8988T (cell line): ENCODE results near the gene SLC16A4.
A peak's percentile ranks its signal among the peaks of the same experiment; 100 is the strongest.
"Not testable (repeated sequence)": the region's sequence is repeated elsewhere in the genome, so short reads cannot be mapped to it uniquely, and the experiment has no call there.

Experiments used
- DNase-seq: peaks from one replicate; pipeline ENCODE4 v3.0.0; 2011

SLC16A4 gene

GRCh38 chr1:110407260-110408210 lies 16.7 kb upstream of the SLC16A4 start, which contains the start of gene LAMTOR5:
LAMTOR5 (minus strand) TSS chr1:110407694; CDS start chr1:110407620, 74 bp downstream.
- peak; percentile 45 for DNase-seq

DNA sequence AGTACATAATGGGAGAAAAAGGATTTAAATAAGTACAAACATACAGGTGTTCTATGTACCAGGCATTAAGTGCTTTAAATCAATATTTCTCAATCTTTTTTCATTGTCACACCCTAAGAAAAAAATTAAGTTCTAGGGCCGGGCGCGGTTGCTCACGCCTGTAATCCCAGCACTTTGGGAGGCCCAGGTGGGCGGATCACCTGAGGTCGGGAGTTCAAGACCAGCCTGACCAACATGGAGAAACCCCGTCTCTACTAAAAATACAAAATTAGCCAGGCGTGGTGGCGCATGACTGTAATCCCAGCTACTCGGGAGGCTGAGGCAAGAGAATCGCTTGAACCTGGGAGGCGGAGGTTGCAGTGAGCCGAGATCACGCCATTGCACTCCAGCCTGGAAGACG lies 15.6 kb upstream of the SLC16A4 start:
- DNase-seq, result not testable (repeated sequence)

GRCh38 chr1:110404401-110404800 lies 13.6 kb upstream of the SLC16A4 start:
- no peak for DNase-seq

GRCh38 chr1:110403805-110404204 lies 13.0 kb upstream of the SLC16A4 start:
- no peak for DNase-seq

GRCh38 chr1:110396259-110396958 lies 5.6 kb upstream of the SLC16A4 start:
- not testable (repeated sequence) for DNase-seq

- no peak for DNase-seq
Observed at GRCh38 chr1:110394493-110394820, 3.6 kb upstream of the SLC16A4 start.

GRCh38 chr1:110393691-110394492 lies 3.1 kb upstream of the SLC16A4 start:
- no peak for DNase-seq

DNA sequence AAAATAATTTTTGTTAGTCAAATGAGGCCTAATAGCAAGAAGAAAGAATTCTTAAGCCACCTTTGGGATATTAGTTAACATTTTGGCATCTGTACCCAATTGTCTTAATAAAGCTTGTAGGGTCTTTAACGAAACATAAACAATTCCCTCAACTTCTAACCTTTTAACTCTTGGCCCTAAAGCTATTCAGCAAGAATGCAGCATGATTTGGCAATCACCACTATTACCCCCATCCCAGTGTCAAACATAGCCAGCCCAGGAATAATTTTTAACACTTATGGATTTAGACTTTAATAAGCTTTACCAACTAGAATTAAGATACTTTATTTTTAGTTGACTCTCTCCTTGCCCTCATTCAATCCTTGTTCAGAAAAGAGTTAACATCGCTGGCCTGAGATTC lies 2.5 kb upstream of the SLC16A4 start:
- DNase-seq, result no peak

DNA sequence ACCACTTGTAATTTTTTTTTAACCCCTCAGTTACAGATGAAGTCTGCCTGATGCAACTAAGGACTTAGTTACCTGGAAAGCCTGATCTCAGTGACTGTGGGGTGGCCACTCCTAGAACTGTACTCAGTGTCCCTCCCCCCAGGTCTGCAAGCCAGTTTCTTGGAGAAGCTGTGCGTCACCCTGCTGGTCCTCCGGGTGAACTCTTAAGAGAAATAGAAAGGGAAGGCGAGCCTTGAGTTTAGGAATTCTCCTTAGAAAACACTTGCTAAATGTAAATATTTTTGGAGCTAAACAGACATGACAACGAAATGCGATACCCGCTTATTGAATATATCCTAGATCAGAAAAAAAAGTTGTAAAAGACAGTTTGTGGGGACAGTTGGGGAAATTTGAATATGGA lies 730 bp downstream of the SLC16A4 start:
- DNase-seq, result no peak

- no peak for DNase-seq
Observed at GRCh38 chr1:110387048-110387754, 3.6 kb downstream of the SLC16A4 start.

- DNase-seq, result no peak
Observed at GRCh38 chr1:110385369-110385768, 5.5 kb downstream of the SLC16A4 start.

DNA sequence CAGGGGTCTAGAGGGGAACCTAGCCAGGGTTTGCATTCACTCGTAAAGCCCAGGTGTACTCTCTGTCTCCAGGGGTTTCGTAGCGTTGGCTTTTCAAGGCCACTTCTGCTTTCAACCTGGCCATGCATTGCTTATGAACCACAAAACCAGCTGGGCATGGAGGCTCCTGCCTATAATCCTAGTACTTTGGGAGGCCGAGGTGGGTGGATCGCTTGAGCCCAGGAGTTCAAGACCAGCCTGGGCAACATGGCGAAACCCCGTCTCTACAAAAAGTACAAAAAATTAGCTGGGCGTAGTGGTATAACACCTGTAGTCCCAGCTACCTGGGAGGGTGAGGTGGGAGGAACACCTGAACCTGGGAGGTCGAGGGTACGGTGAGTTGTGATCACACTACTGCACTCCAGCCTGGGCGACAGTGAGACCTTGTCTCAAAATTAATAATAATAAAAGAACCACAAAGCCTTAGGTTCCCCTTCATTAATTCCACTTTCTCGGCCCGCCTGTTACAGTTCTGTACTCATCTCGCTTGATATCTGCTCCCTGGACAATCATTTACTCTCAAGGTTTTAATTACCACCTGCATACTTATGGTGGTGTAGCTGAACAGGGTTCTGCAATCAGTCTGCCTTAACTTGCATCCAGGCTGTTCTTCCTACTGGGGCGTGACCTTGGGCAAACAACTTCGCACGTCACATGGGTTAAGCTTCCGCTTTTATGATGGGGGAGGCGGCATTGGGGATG lies 6.1 kb downstream of the SLC16A4 start:
- no peak for DNase-seq

- DNase-seq, result no peak
Observed at GRCh38 chr1:110383251-110383990, 7.4 kb downstream of the SLC16A4 start.

GRCh38 chr1:110380672-110381283 lies 10.0 kb downstream of the SLC16A4 start:
- no peak for DNase-seq

GRCh38 chr1:110375490-110375889 lies 15.3 kb downstream of the SLC16A4 start:
- DNase-seq, result no peak

- no peak for DNase-seq
Observed at GRCh38 chr1:110370827-110371226, 20.0 kb downstream of the SLC16A4 start.

DNA sequence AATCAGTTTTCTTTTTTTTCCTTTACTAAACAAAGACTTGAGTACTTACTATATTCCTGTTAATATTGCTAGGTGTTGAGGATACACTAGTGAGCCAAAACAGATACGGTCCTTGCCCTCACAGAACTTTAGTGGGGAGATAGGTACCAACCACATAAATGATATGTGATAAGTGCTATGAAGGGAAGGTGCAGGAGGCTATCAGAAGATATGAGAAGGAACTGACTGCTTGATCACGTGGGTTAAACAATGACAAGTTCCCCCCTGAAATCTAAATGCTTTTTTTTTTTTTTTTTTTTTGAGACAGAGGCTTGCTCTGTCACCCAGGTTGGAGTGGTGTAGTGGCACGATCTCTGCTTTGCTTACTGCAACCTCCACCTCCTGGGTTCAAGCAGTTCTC lies 26.6 kb downstream of the SLC16A4 start:
- DNase-seq, result no peak

DNA sequence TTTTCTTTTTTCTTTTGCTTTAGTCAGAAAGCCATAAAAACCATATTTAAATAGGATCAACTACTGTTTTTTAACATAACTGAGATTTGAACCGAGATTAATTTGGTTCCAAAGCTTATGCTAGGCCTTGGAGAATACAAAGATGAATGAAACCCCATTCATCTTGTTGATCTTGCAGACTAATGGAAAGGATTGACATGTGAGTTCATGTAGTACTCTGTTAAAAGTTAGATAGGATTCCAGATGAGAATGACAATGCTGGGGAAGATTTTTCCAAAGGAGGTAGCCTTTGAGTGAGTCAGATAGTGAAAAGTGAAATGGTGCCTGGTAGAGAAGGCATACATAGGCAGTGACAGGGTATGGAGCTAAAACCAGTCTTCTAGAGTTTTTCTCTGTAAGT lies 29.0 kb downstream of the SLC16A4 start:
- DNase-seq, result no peak

GRCh38 chr1:110360431-110360830 lies 30.4 kb downstream of the SLC16A4 start:
- DNase-seq, result no peak

- no peak for DNase-seq
Observed at GRCh38 chr1:110356379-110356778, 34.4 kb downstream of the SLC16A4 start.

DNA sequence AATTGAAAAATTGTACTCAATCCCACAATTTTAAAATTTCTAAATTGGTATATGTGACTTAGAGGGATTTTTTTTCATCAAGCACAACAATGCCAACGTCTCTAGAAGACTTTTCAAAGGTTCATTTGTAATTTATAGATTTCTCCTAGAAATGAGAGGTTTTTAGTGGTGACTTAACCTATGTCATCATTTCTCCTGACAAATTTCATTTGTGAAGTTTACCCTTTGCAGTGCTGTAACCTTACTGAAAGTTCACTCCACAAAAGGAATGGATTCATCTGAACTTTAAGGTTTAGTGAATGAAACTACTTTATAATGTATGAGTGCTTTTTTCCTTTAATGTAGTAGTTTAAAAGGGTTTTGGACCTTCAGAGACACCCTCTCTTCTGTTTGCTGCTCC lies 35.5 kb downstream of the SLC16A4 start:
- no peak for DNase-seq
